ENCODE data around the gene RNF6.

RNF6 gene

GRCh38 chr13:26225896-26226617 is 3.9 kb upstream of the RNF6 start:
- no peak for DNase-seq

- DNase-seq, result no peak
Measured at GRCh38 chr13:26222520-26223046, 469 bp upstream of the RNF6 start.

- no peak for DNase-seq
Measured at GRCh38 chr13:26221399-26221720, 754 bp downstream of the RNF6 start.

DNA sequence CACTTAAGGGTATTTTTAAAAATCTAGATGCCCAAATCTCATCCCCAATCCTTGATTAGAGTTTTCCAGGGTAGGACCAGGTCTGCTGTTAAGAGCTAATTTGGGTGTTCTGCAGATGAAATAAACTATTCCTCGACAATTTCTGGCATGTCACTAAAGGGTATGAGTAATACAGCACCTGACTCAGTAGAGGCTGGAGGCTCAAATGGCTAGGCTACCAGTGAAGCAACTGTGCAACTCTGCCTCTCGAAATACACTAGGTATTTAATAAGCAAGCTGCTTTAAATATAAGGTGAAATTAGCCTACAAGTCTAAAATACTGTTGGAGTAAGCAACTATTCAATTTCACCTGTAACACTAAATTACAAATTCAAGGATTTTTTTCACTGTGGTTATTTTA is 1.5 kb downstream of the RNF6 start:
- DNase-seq, result no peak

GRCh38 chr13:26219726-26220125 is 2.4 kb downstream of the RNF6 start:
- no peak for DNase-seq

- no peak for DNase-seq
Measured at GRCh38 chr13:26216042-26216441, 6.1 kb downstream of the RNF6 start.

GRCh38 chr13:26213982-26214381 is 8.1 kb downstream of the RNF6 start:
- DNase-seq, result no peak

DNA sequence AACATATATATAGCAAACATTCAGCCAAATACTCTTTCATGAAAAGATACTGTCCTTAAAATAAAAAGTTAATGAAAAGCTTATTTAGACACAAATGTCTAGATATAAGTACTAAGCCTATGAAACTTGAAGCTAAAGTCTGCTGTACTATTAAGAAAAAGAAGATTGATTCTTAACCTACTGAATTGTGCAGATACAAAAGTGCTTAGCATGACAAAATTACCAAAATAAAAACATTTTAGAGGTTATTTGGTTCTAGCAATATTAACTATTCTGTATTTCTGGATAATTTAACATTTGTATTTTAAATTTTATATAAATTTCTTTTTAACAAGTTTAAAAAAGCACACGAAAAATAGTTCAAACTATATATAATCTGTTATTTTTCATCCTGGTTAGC is 8.8 kb downstream of the RNF6 start:
- no peak for DNase-seq

DNA sequence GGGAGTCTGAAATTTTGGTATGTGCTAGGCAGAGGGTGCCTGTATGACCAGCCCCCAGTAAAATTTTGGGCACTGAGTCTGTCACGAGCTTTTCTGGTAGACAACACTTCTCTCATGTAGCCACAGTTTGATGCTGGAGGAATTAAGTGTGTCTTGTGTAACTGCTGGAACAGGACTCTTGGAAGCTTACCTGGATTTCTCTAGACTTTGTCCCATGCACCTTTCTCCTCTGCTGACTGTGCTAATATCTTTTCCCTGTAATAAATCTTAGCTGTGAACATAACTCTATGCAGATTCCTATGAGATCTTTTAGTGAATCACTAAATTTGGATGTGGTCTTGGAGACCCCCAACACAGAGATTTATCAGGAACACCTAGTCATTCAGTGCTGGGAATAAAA is 13.8 kb downstream of the RNF6 start:
- no peak for DNase-seq

GRCh38 chr13:26202365-26202972 is 19.6 kb downstream of the RNF6 start:
- DNase-seq, result peak; percentile 79

- no peak for DNase-seq
Measured at GRCh38 chr13:26200811-26201210, 21.3 kb downstream of the RNF6 start.

GRCh38 chr13:26198116-26198515 is 24.0 kb downstream of the RNF6 start:
- no peak for DNase-seq

- DNase-seq, result no peak
Measured at GRCh38 chr13:26197298-26197697, 24.8 kb downstream of the RNF6 start.

DNA sequence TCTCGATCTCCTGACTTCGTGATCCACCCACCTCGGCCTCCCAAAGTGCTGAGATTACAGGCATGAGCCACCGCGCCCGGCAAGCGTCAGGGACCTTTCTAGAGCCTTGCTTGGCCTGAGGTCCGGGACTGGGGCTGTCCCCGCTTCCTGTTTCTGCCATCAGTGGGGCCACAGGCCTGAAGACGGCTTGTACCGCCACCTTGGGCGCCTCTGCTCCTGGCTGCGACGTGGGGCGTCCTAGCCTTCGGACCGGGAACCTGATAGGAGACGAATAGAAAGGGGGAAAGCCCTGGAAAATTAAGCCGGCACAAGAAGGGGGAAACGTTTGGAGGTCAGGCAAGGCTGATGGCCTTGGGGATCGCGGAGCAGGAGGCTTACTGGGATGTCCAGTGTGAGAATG is 35.1 kb downstream of the RNF6 start:
- no peak for DNase-seq

- DNase-seq, result no peak
Measured at GRCh38 chr13:26186118-26186870, 35.8 kb downstream of the RNF6 start.

GRCh38 chr13:26185720-26186117 is 36.4 kb downstream of the RNF6 start:
- DNase-seq, result no peak

DNA sequence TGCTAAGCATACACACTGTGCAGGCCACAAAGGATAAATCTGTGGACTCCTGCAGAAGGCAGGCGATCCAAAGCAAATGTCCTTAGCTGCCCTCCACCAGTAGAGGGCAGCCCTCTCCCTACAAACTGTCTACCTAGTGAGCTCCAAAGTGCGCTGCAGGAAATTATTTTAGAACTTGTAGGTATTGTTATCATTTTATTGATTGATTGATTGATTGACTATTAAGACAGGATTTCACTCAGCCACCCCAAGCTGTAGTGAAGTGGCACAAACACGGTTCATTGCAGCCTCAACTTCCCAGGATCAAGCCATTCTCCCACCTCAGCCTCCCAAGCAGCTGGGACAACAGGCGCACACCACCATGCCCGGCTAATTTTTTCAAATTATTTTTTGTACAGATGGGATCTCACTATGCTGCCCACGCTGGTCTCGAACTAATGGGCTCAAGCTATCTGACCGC is 37.3 kb downstream of the RNF6 start:
- DNase-seq, result peak; percentile 89

DNA sequence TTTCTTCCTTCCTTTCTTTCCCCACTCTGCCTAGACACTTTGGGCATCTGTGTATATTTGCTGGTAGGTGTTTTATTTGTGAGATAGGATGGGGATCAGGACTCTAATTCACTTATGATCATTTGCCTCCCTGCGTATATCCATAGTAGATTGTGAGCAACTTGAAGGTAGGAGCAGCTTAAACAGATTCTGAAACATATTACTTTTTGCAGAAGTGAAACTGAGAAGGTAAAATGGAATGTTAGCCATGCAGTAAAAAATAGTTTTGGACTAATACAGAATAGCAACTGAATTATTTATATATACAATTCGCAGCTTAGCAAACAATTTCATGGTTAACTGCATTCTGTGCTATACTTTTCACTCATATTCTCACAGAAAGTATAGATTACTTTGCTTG is 38.7 kb downstream of the RNF6 start:
- DNase-seq, result no peak

DNA sequence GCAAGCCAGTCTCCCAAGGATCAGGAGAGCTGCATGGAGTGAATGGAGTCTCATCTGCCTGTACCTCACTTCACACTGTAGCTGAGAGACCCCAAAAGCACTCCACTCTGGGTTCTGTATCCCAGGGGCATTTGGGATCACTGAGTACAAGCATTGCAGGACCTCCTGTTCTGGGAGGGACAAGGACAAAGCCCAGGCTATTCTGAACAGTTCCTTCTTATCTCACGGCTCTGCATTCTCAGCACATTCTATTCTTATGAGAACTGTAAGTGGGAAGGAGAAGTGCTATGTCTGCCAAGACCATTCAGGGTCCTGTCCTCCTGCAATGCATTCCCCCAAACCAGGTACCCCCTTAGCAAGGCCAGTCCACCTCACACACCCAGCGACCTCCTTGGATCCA is 42.8 kb downstream of the RNF6 start:
- no peak for DNase-seq

DNA sequence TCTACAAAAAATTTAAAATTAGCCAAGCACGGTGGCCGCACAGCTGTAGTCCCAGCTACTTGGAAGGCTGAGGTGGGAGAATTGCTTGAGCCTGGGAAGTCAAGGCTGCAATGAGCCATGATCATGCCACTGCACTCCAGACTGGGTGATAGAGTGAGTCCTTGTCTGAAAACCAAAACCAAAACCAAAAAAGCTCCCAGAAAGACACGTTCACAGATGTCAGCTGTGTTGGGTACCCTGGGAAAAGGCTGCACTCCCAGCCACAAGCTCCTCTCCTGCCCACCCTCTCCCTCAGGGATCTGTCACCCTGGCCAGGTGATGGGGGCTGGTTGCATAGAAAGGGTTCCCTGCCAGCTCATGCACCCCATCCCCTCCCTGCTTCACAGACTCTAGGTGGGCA is 53.3 kb downstream of the RNF6 start:
- no peak for DNase-seq

GRCh38 chr13:26168237-26168814 is 53.8 kb downstream of the RNF6 start:
- DNase-seq, result no peak

DNA sequence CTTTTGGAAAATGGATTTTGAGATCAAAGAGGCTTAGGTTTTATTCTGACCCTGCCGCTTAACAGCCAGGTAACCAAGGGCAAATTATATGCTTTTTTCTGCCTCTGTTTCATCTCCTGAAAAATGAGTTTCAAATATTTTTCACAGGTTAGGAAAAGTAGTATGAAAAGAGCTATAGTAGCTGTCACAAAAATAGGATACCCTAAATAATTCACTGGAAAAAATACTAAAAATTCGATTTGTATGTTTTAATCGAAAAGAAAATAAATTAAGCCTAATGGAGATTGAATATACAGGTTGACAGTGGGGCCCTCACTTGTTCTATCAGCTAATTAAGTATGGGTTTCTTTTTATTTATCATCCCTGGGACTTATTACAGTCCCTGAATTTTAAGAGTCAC is 58.3 kb downstream of the RNF6 start:
- DNase-seq, result no peak

Data from NCI-H82 (cell line).